MM.1S (cell line): ENCODE measurements around the gene DLGAP1.

Source experiments
- DNase-seq: peaks from one replicate; pipeline ENCODE4 v3.0.0-alpha.2; 2015
- H2AFZ ChIP-seq: fragments of 300-600 bp; sonication (generic); 2 replicates; pipeline ENCODE4 v1.6.0; 2016; ENCODE audit warnings: antibody characterized with exemption, low read length
- H3F3A ChIP-seq: fragments of 300-600 bp; sonication (generic); 2 replicates; pipeline ENCODE4 v1.6.1; 2016; ENCODE audit warnings: mild to moderate bottlenecking, antibody characterized with exemption, low read length, moderate library complexity, mixed read lengths; ENCODE audit not compliant: insufficient read depth
- H3K27ac ChIP-seq: fragments of 300-600 bp; sonication (generic); 2 replicates; pipeline ENCODE4 v1.5.1; 2016; ENCODE audit warnings: mild to moderate bottlenecking, low read length
- H3K27me3 ChIP-seq: fragments of 300-600 bp; sonication (generic); replicated peaks from 2 replicates; pipeline ENCODE4 v1.6.0; 2016; ENCODE audit warnings: low read length; ENCODE audit not compliant: insufficient read depth
- H3K36me3 ChIP-seq: fragments of 300-600 bp; sonication (generic); replicated peaks from 2 replicates; pipeline ENCODE4 v1.6.1; 2016; ENCODE audit warnings: mild to moderate bottlenecking, low read length, mixed read lengths; ENCODE audit not compliant: insufficient read depth
- H3K4me1 ChIP-seq: fragments of 300-600 bp; sonication (generic); 2 replicates; pipeline ENCODE4 v1.6.1; 2016; ENCODE audit warnings: low read length, mixed read lengths
- H3K4me2 ChIP-seq: fragments of 300-600 bp; sonication (generic); 2 replicates; pipeline ENCODE4 v1.6.0; 2016; ENCODE audit warnings: low read depth, low read length
- H3K4me3 ChIP-seq: fragments of 300-600 bp; sonication (generic); 2 replicates; pipeline ENCODE4 v1.5.1; 2016; ENCODE audit warnings: low read length, mixed read lengths
- H3K79me2 ChIP-seq: fragments of 300-600 bp; sonication (generic); 2 replicates; pipeline ENCODE4 v1.6.1; 2016; ENCODE audit warnings: mixed run types, low read length, mixed read lengths
- H3K9ac ChIP-seq: fragments of 300-600 bp; sonication (generic); 2 replicates; pipeline ENCODE4 v1.6.1; 2016; ENCODE audit warnings: low read length, mixed read lengths
- H3K9me2 ChIP-seq: fragments of 300-600 bp; sonication (generic); replicated peaks from 2 replicates; pipeline ENCODE4 v1.6.1; 2016; ENCODE audit warnings: mild to moderate bottlenecking, low read length, mixed read lengths; ENCODE audit not compliant: insufficient read depth
- H3K9me3 ChIP-seq: fragments of 300-600 bp; sonication (generic); replicated peaks from 2 replicates; pipeline ENCODE4 v1.6.1; 2016; ENCODE audit warnings: mild to moderate bottlenecking, low read length, mixed read lengths; ENCODE audit not compliant: insufficient read depth
- H4K20me1 ChIP-seq: fragments of 300-600 bp; sonication (generic); 2 replicates; pipeline ENCODE4 v1.6.1; 2016; ENCODE audit warnings: mild to moderate bottlenecking, low read length, moderate library complexity, mixed read lengths; ENCODE audit not compliant: insufficient read depth
- CTCF ChIP-seq: fragments of 300-600 bp; sonication (generic); IDR thresholded peaks from 2 replicates; pipeline ENCODE4 v1.5.1; 2016; ENCODE audit warnings: antibody characterized with exemption, low read length, mixed read lengths
- EZH2 ChIP-seq: fragments of 300-600 bp; sonication (generic); optimal IDR thresholded peaks from 2 replicates; pipeline ENCODE3; 2017; ENCODE audit warnings: low read depth, mild to moderate bottlenecking, antibody characterized with exemption, low read length, mixed read lengths
- EZH2phosphoT487 ChIP-seq: fragments of 300-600 bp; sonication (generic); IDR thresholded peaks from 2 replicates; pipeline ENCODE4 v1.6.1; 2018; ENCODE audit warnings: antibody characterized with exemption, low read length

DLGAP1 gene

GRCh38 chr18:3688690-3689089 lies 766.4 kb downstream of the DLGAP1 start:
- Histone ChIP-seq H3K9me2 (no peaks in the 10 kb centered on the region), H3K4me1 (no peaks in the 10 kb centered on the region), H3K27me3 (no peaks in the 10 kb centered on the region), H3K4me2 (no peak overlapping the region), H3F3A (no peaks in the 10 kb centered on the region), H2AFZ (no peak overlapping the region), H4K20me1 (no peaks in the 10 kb centered on the region), H3K36me3 (no peaks in the 10 kb centered on the region), H3K4me3 (no peak overlapping the region), H3K9me3 (no peaks in the 10 kb centered on the region), H3K79me2 (no peaks in the 10 kb centered on the region), H3K9ac (no peak overlapping the region), H3K27ac (no peak overlapping the region)
- no peak for TF ChIP-seq CTCF
- TF ChIP-seq EZH2phosphoT487, result no peak
- TF ChIP-seq EZH2, result no peak
- DNase-seq, result no peak

- Histone ChIP-seq H4K20me1 (no peaks in the 10 kb centered on the region), H3K4me3 (no peak overlapping the region), H3K9ac (no peak overlapping the region), H3K4me2 (no peak overlapping the region), H3F3A (no peaks in the 10 kb centered on the region), H3K9me2 (no peaks in the 10 kb centered on the region), H3K79me2 (no peaks in the 10 kb centered on the region), H3K9me3 (no peaks in the 10 kb centered on the region), H3K4me1 (no peaks in the 10 kb centered on the region), H3K27ac (no peak overlapping the region), H3K36me3 (no peaks in the 10 kb centered on the region), H2AFZ (no peak overlapping the region), H3K27me3 (no peaks in the 10 kb centered on the region)
- TF ChIP-seq EZH2 (no peak), EZH2phosphoT487 (no peak), CTCF (no peak)
- DNase-seq, result no peak
These were observed 771.6 kb downstream of the DLGAP1 start for GRCh38 chr18:3683483-3683882.

GRCh38 chr18:3682061-3682460 lies 773.0 kb downstream of the DLGAP1 start:
- TF ChIP-seq CTCF (no peak), EZH2phosphoT487 (no peak)
- no peak for DNase-seq

GRCh38 chr18:3679241-3679640 lies 775.9 kb downstream of the DLGAP1 start:
- Histone ChIP-seq H2AFZ (no peak overlapping the region), H3K4me2 (no peak overlapping the region), H3F3A (no peaks in the 10 kb centered on the region), H3K9me3 (no peaks in the 10 kb centered on the region), H3K4me1 (no peaks in the 10 kb centered on the region), H4K20me1 (no peaks in the 10 kb centered on the region), H3K4me3 (no peak overlapping the region), H3K9me2 (no peaks in the 10 kb centered on the region), H3K36me3 (no peaks in the 10 kb centered on the region), H3K79me2 (no peaks in the 10 kb centered on the region), H3K27ac (no peak overlapping the region), H3K9ac (no peak overlapping the region), H3K27me3 (no peaks in the 10 kb centered on the region)
- DNase-seq, result no peak
- no peak for TF ChIP-seq CTCF
- no peak for TF ChIP-seq EZH2phosphoT487
- no peak for TF ChIP-seq EZH2

More at GRCh38 chr18:3682061-3682460, 773.0 kb downstream of the DLGAP1 start:
- Histone ChIP-seq H3K4me3 (no peak overlapping the region), H2AFZ (no peak overlapping the region), H3K36me3 (no peaks in the 10 kb centered on the region), H3K27ac (no peak overlapping the region), H3K9me2 (no peaks in the 10 kb centered on the region), H3K9me3 (no peaks in the 10 kb centered on the region), H3K79me2 (no peaks in the 10 kb centered on the region), H4K20me1 (no peaks in the 10 kb centered on the region), H3F3A (no peaks in the 10 kb centered on the region), H3K4me2 (no peak overlapping the region), H3K4me1 (no peaks in the 10 kb centered on the region), H3K27me3 (no peaks in the 10 kb centered on the region), H3K9ac (no peak overlapping the region)
